ENCODE measurements around the gene NEMF. TPM values are rescaled to one million over a fixed set of nuclear protein-coding genes. Genes with fewer than 3 reads are reported as not detected.
"Not testable (repeated sequence)": the region's sequence is repeated elsewhere in the genome, so short reads cannot be mapped to it uniquely, and the experiment has no call there.

The NEMF gene
- polyA plus RNA-seq, 1 experiment, result 12.6 TPM

DNA sequence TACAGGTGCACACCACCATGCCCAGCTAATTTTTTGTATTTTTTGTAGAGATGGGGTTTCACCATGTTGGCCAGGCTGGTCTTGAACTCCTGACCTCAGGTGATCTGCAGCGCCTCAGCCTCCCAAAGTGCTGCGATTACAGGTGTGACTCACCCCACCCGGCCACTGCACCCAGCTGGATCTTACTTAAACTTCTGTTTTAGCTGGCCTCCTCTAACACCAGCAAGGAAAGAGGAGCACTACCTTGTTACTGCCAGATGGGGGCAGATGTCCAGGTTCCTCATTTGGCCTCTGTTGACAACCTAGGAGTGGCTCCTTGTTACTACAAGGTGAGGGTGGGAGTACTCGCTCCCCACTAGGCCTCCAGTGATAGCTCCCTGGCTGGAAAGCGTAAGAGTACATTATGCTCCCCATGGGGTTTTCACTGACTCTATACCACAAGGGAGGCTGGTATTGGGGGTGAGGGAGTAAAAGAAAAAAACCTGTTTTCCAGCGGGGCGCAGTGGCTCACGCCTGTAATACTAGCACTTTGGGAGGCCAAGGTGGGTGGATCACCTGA lies 27.1 kb upstream of the NEMF start:
- no peak overlapping the region for H3K4me3 ChIP-seq (ENCODE audit: low read depth, low read length)
- TF ChIP-seq, protein P1, sequence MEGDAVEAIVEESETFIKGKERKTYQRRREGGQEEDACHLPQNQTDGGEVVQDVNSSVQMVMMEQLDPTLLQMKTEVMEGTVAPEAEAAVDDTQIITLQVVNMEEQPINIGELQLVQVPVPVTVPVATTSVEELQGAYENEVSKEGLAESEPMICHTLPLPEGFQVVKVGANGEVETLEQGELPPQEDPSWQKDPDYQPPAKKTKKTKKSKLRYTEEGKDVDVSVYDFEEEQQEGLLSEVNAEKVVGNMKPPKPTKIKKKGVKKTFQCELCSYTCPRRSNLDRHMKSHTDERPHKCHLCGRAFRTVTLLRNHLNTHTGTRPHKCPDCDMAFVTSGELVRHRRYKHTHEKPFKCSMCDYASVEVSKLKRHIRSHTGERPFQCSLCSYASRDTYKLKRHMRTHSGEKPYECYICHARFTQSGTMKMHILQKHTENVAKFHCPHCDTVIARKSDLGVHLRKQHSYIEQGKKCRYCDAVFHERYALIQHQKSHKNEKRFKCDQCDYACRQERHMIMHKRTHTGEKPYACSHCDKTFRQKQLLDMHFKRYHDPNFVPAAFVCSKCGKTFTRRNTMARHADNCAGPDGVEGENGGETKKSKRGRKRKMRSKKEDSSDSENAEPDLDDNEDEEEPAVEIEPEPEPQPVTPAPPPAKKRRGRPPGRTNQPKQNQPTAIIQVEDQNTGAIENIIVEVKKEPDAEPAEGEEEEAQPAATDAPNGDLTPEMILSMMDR (IDR thresholded peaks at IDR 0.05; ENCODE audit: insufficient read depth, low read depth, low read length), result peak; percentile 68
- ChIA-PET CTCF (interaction anchor here (0.6 to 2.6 kb wide), 14 partner anchors 11 to 892 kb away, joined by 3 to 13 read pairs (median 3); no protein-coding TSS in a partner anchor), POLR2A (no interaction called here)
- no peak for DNase-seq (ENCODE audit: low read depth)
- no peaks in the 10 kb centered on the region for H3K36me3 ChIP-seq (ENCODE audit: control insufficient read depth, insufficient read depth, low read length)
- no peaks in the 10 kb centered on the region for H3K27me3 ChIP-seq (ENCODE audit: control insufficient read depth, insufficient read depth, low read length)

DNA sequence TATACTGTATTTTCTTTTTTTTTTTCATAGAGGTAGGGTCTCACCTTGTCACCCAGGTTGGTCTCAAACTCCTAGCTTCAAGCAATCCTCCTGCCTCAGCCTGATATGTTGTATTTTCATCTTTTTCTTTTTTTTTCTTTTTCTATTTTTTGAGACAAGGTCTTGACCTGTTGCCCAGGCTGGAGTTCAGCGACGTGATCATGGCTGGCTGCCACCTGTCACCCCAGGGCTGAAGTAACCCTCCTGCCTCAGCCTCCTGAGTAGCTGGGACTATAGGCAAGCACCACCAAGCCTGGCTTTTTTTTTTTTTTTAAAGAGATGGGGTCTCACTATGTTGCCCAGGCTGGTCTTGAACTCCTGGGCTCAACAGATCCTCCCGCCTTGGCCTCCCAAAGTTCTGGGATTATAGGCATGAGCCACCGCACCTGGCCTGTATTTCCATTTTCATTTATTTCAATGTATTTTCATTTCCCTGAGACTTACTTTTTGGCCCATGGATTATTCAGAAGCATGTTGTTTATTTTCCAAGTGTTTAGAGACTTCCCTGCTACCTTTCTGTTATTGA lies 24.1 kb upstream of the NEMF start:
- ChIA-PET POLR2A (no interaction called here), CTCF (interaction anchor here (0.6 kb wide), 1 partner anchor 228 kb away, joined by 3 read pairs; no protein-coding TSS in a partner anchor)
- TF ChIP-seq, protein P1 (IDR thresholded peaks at IDR 0.05; ENCODE audit: insufficient read depth, low read depth, low read length), result no peak
- no peak for DNase-seq (ENCODE audit: low read depth)
- H3K36me3 ChIP-seq (ENCODE audit: control insufficient read depth, insufficient read depth, low read length), result no peaks in the 10 kb centered on the region
- H3K4me3 ChIP-seq (ENCODE audit: low read depth, low read length), result no peak overlapping the region
- H3K27me3 ChIP-seq (ENCODE audit: control insufficient read depth, insufficient read depth, low read length), result no peaks in the 10 kb centered on the region

DNA sequence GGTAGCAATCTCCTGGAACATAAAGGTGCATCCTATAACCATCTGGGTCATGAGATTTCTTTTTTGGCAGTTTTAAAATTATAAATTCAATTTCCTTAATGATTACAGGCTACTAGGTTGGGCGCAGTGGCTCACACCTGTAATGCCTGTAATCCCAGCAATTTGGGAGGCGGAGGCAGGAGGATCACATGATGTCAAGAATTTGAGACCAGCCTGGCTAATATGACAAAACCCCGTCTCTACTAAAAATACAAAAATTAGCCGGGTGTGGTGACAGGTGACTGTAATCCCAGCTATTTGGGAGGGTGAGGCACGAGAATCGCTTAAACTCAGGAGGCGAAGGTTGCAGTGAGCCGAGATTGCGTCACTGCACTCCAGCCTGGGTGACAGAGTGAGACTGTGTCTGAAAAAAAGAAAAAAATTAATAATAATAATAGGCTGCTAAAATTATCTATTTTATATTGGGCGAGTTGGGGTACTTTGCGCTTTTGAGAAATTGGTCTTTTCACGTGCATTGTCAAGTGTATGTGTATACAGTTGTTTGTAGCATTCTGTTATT lies 23.1 kb upstream of the NEMF start:
- Histone ChIP-seq H3K27me3 (ENCODE audit: control insufficient read depth, insufficient read depth, low read length) (no peaks in the 10 kb centered on the region), H3K36me3 (ENCODE audit: control insufficient read depth, insufficient read depth, low read length) (no peaks in the 10 kb centered on the region), H3K4me3 (ENCODE audit: low read depth, low read length) (no peak overlapping the region)
- POLR2A ChIA-PET, result no interaction called here
- CTCF ChIA-PET, result interaction anchor here (0.6 to 2.8 kb wide), 2 partner anchors 17 to 229 kb away, joined by 3 to 6 read pairs; partner anchors contain the start of gene ARF6
- TF ChIP-seq, protein P1 (IDR thresholded peaks at IDR 0.05; ENCODE audit: insufficient read depth, low read depth, low read length), result no peak
- no peak for DNase-seq (ENCODE audit: low read depth)

DNA sequence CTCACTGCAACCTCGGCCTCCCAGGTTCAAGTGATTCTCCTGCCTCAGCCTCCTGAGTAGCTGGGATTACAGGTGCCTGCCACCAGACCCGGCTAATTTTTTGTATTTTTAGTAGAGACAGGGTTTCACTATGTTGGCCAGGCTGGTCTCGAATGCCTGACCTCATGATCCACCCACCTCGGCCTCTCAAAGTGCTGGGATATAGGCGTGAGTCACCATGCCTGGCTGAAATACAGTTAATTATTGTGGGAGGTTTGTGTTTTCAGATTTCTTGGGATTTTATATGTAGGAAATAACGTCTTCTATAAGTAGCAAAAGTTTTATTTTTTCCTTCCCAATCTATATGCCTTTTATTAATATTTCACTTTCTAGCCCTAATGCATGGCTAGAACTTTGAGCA lies 21.0 kb upstream of the NEMF start:
- H3K36me3 ChIP-seq (ENCODE audit: control insufficient read depth, insufficient read depth, low read length); POLR2A ChIA-PET; DNase-seq (ENCODE audit: low read depth); H3K4me3 ChIP-seq (ENCODE audit: low read depth, low read length); H3K27me3 ChIP-seq (ENCODE audit: control insufficient read depth, insufficient read depth, low read length): not testable (repeated sequence)
- CTCF ChIA-PET, result interaction anchor here (2.8 kb wide), 1 partner anchor 19 kb away, joined by 6 read pairs; the partner anchor contains the start of gene ARF6

DNA sequence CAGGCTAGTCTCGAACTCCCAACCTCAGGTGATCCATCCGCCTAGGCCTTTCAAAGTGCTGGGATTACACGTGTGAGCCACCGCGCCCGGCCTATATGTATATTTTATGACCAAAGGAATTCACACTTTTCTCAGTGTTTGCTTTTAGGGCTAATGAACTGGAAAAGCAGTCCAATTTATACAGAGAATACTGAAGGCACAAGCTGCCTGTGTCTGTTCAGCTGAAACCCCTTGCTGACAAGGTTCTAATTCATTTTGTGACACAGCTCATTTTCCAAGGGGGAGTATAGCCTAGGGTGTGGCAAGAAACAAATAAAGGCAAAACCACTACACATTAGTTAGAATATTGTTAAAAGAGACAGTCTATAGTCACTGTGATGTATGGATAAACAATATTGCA lies 18.3 kb upstream of the NEMF start:
- CTCF ChIA-PET, result interaction anchor here (0.6 kb wide), 1 partner anchor 9 kb away, joined by 3 read pairs; no protein-coding TSS in a partner anchor
- H3K36me3 ChIP-seq (ENCODE audit: control insufficient read depth, insufficient read depth, low read length), result no peaks in the 10 kb centered on the region
- H3K4me3 ChIP-seq (ENCODE audit: low read depth, low read length), result no peak overlapping the region
- TF ChIP-seq, protein P1 (IDR thresholded peaks at IDR 0.05; ENCODE audit: insufficient read depth, low read depth, low read length), result no peak
- no peaks in the 10 kb centered on the region for H3K27me3 ChIP-seq (ENCODE audit: control insufficient read depth, insufficient read depth, low read length)
- no peak for DNase-seq (ENCODE audit: low read depth)
- POLR2A ChIA-PET, result no interaction called here

Data from BJ (cell line).